A549 (cell line): ENCODE measurements around the gene RSPH3. TPM values are rescaled to one million over a fixed set of nuclear protein-coding genes. Genes with fewer than 3 reads are reported as not detected.
"Not testable (repeated sequence)": the region's sequence is repeated elsewhere in the genome, so short reads cannot be mapped to it uniquely, and the experiment has no call there.

Source experiments
- ATAC-seq, 2 experiments: fragments of 200-7000 bp in 1 of 2; fragments of >200 bp in 1 of 2; cut with Nextera tagmentation in 1 of 2; cut with Tn5 transposase in 1 of 2; 3 replicates each; pipeline versions ENCODE4 v1.8.0 to v1.9.1; 2018 to 2020; ENCODE audit warnings: mild to moderate bottlenecking in 1 of 2, moderate library complexity in 1 of 2
- CTCF ChIA-PET: fragments of 300-600 bp; sonication (Branson Sonifier 250); formaldehyde crosslinking; extraction: SDS; loops from one replicate; lab custom pipeline; 2021; ENCODE audit warnings: antibody characterized with exemption, inconsistent platforms; lab: Yijun Ruan, JAX
- POLR2A ChIA-PET: fragments of 350-600 bp; formaldehyde crosslinking; extraction: SDS; loops from one replicate; lab custom pipeline; 2021; ENCODE audit warnings: antibody characterized with exemption, inconsistent platforms; lab: Yijun Ruan, JAX
- DNase-seq, 2 experiments: peaks; one replicate each; pipeline versions ENCODE4 v3.0.0 to v3.0.0-alpha.2; 2011 to 2016; ENCODE audit warnings: low read depth in 1 of 2, low spot score in 1 of 2
- FAIRE-seq: peaks from 2 replicates; lab custom pipeline; 2011; peaks lifted over from hg19 to GRCh38; lab: Jason Lieb, UNC
- H3K27ac ChIP-seq, 2 experiments: fragments of >200 bp; sonication (Bioruptor Twin); formaldehyde crosslinking; 3 replicates each; pipeline ENCODE4 v1.5.1; 2016 to 2017
- H3K4me1 ChIP-seq: fragments of >200 bp; sonication (Bioruptor Twin); formaldehyde crosslinking; 3 replicates; pipeline ENCODE4 v1.6.1; 2016
- H3K4me2 ChIP-seq: fragments of >200 bp; sonication (Bioruptor Twin); formaldehyde crosslinking; 3 replicates; pipeline ENCODE4 v1.6.1; 2016
- H3K4me3 ChIP-seq: fragments of >200 bp; sonication (Bioruptor Twin); formaldehyde crosslinking; 3 replicates; pipeline ENCODE4 v1.5.1; 2016
- H3K9me3 ChIP-seq: fragments of >200 bp; sonication (Bioruptor Twin); formaldehyde crosslinking; 3 replicates; pipeline ENCODE4 v1.6.1; 2016
- BCL3 ChIP-seq: fragments of >200 bp; sonication (Bioruptor Twin); formaldehyde crosslinking; IDR thresholded peaks from 3 replicates; pipeline ENCODE4 v1.6.1; 2016
- CHD4 ChIP-seq: fragments of 200-600 bp; sonication (generic); IDR thresholded peaks from 2 replicates; pipeline ENCODE4 v1.6.1; 2016; ENCODE audit warnings: antibody characterized with exemption, mild to moderate bottlenecking, borderline replicate concordance
- EP300 ChIP-seq, 2 experiments: fragments of >200 bp; sonication (Bioruptor Twin); formaldehyde crosslinking; IDR thresholded peaks; 2 replicates in 1 of 2; 3 replicates in 1 of 2; pipeline ENCODE4 v1.6.1; 2016 to 2017
- ESRRA ChIP-seq: fragments of 150-350 bp; IDR thresholded peaks from 2 replicates; pipeline ENCODE4 v1.6.1; 2014; ENCODE audit warnings: mild to moderate bottlenecking, low read length, borderline replicate concordance
- FOSL2 ChIP-seq, 2 experiments: fragments of 450-650 bp in 1 of 2; fragments of >200 bp in 1 of 2; sonication (Bioruptor Twin) in 1 of 2; formaldehyde crosslinking; IDR thresholded peaks; 2 replicates each; pipeline versions ENCODE4 v1.5.0 to v1.6.1; 2016 to 2020; ENCODE audit warnings: mild to moderate bottlenecking in 1 of 2, moderate library complexity in 1 of 2
- MAZ ChIP-seq: fragments of 150-350 bp; IDR thresholded peaks from 2 replicates; pipeline ENCODE4 v1.6.1; 2014; ENCODE audit warnings: antibody characterized with exemption, low read depth, low read length, borderline replicate concordance
- NR3C1 ChIP-seq: fragments of >200 bp; sonication (Bioruptor Twin); formaldehyde crosslinking; IDR thresholded peaks from 3 replicates; pipeline ENCODE4 v1.6.1; 2017
- POLR2AphosphoS2 ChIP-seq: conservative IDR thresholded peaks from 2 replicates; pipeline ENCODE4 v1.6.1; 2012; ENCODE audit warnings: low read length, improper control_type of control experiment, inconsistent platforms
- RAD21 ChIP-seq, 2 experiments: fragments of >200 bp in 1 of 2; sonication (Bioruptor Twin) in 1 of 2; formaldehyde crosslinking in 1 of 2; IDR thresholded peaks in 1 of 2; conservative IDR thresholded peaks in 1 of 2; 2 replicates in 1 of 2; 3 replicates in 1 of 2; pipeline ENCODE4 v1.6.1; 2012 to 2018; ENCODE audit warnings: inconsistent platforms in 1 of 2
- RARB ChIP-seq: fragments of 250-450 bp; sonication (Bioruptor Pico); IDR thresholded peaks from 2 replicates; pipeline ENCODE4 v1.8.0; 2021; ENCODE audit warnings: mild to moderate bottlenecking, moderate library complexity
- RFX5 ChIP-seq: fragments of 450-650 bp; IDR thresholded peaks from 2 replicates; pipeline ENCODE4 v1.7.1; 2014; ENCODE audit warnings: antibody characterized with exemption, mild to moderate bottlenecking, moderate library complexity
- RNF2 ChIP-seq: fragments of 200-600 bp; sonication (generic); IDR thresholded peaks from 2 replicates; pipeline ENCODE4 v1.6.1; 2016; ENCODE audit warnings: low read depth, mild to moderate bottlenecking, antibody characterized with exemption, moderate library complexity, borderline replicate concordance
- SMC3 ChIP-seq: fragments of >200 bp; sonication (Bioruptor Twin); formaldehyde crosslinking; IDR thresholded peaks from 3 replicates; pipeline ENCODE4 v1.6.1; 2018; ENCODE audit warnings: inconsistent platforms
- SREBF2 ChIP-seq: fragments of 450-650 bp; IDR thresholded peaks from 2 replicates; pipeline ENCODE4 v1.6.1; 2014; ENCODE audit warnings: mild to moderate bottlenecking, moderate library complexity
- TP53 ChIP-seq: fragments of 250-450 bp; sonication (Bioruptor Pico); IDR thresholded peaks from 2 replicates; pipeline ENCODE4 v1.5.0; 2021; ENCODE audit warnings: mild to moderate bottlenecking, moderate library complexity
- ZC3H11A ChIP-seq: fragments of 450-650 bp; IDR thresholded peaks from 2 replicates; pipeline ENCODE4 v1.6.1; 2014; ENCODE audit warnings: antibody characterized with exemption, mild to moderate bottlenecking
- ZFP36 ChIP-seq: fragments of 450-650 bp; IDR thresholded peaks from 2 replicates; pipeline ENCODE4 v1.6.1; 2014; ENCODE audit warnings: borderline replicate concordance; ENCODE audit not compliant: partially characterized antibody
- ZSCAN20 ChIP-seq: fragments of 250-450 bp; sonication (Bioruptor Pico); IDR thresholded peaks from 2 replicates; pipeline ENCODE4 v1.8.0; 2022; ENCODE audit warnings: mild to moderate bottlenecking, moderate library complexity
- WGBS: methylation state at CpG from one replicate; pipeline ENCODE4 v1.1.6; 2017; ENCODE audit errors: missing lambda C conversion rate; 5-methylcytosine and 5-hydroxymethylcytosine counted together
- polyA plus RNA-seq, 4 experiments: library from polyadenylated mRNA; depleted of rRNA in 3 of 4; stranded (reverse); fragments of >200 nt; fragmentation: RNase III in 1 of 4; extraction: RNeasy Plus Mini Kit Qiagen cat#74134 plus additional on column Dnase treatment in 1 of 4; gene quantifications; 2 replicates in 3 of 4; 3 replicates in 1 of 4; pipeline ENCODE4 v1.2.3, GENCODE V29; 2011 to 2017
- TF ChIP-seq, protein P1 (sequence below): fragments of 150-350 bp; IDR thresholded peaks from 2 replicates; pipeline ENCODE4 v1.6.1; 2014; ENCODE audit warnings: low read depth, mild to moderate bottlenecking, low read length
- TF ChIP-seq, protein P2 (sequence below): IDR thresholded peaks from 2 replicates; pipeline ENCODE4 v1.6.1; 2012
- TF ChIP-seq, protein P3 (sequence below): IDR thresholded peaks from 2 replicates; pipeline ENCODE4 v1.6.1; 2012; ENCODE audit warnings: low read depth, borderline replicate concordance
- TF ChIP-seq, protein P4 (sequence below): fragments of >200 bp; sonication (Bioruptor Twin); formaldehyde crosslinking; IDR thresholded peaks from 3 replicates; pipeline ENCODE4 v1.5.1; 2016

The RSPH3 gene
- polyA plus RNA-seq, 2 of the 4 experiments (the other 2 are of a cell fraction) = 2.6 to 3.6 TPM

- ChIA-PET CTCF (interaction anchor here (1.7 kb wide), 1 partner anchor 50 kb away, joined by 4 read pairs; no protein-coding TSS in a partner anchor), POLR2A (no interaction called here)
- Histone ChIP-seq H3K4me2 (no peak overlapping the region), H3K9me3 (no peaks in the 10 kb centered on the region), H3K4me3 (no peak overlapping the region), H3K4me1 (peaks cover 11% of the 10 kb centered on the region), H3K27ac (no peak overlapping the region)
- 91% methylated on average over 3 of the region's 3 CpGs for WGBS
- TF ChIP-seq, protein P1, sequence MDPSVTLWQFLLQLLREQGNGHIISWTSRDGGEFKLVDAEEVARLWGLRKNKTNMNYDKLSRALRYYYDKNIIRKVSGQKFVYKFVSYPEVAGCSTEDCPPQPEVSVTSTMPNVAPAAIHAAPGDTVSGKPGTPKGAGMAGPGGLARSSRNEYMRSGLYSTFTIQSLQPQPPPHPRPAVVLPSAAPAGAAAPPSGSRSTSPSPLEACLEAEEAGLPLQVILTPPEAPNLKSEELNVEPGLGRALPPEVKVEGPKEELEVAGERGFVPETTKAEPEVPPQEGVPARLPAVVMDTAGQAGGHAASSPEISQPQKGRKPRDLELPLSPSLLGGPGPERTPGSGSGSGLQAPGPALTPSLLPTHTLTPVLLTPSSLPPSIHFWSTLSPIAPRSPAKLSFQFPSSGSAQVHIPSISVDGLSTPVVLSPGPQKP = no peak
- TF ChIP-seq RFX5 = no peak
- FAIRE-seq = no peak
- DNase-seq = no peak
- no peak for ATAC-seq
These were observed 6.4 kb downstream of the RSPH3 start for GRCh38 chr6:158993639-158994038.

DNA sequence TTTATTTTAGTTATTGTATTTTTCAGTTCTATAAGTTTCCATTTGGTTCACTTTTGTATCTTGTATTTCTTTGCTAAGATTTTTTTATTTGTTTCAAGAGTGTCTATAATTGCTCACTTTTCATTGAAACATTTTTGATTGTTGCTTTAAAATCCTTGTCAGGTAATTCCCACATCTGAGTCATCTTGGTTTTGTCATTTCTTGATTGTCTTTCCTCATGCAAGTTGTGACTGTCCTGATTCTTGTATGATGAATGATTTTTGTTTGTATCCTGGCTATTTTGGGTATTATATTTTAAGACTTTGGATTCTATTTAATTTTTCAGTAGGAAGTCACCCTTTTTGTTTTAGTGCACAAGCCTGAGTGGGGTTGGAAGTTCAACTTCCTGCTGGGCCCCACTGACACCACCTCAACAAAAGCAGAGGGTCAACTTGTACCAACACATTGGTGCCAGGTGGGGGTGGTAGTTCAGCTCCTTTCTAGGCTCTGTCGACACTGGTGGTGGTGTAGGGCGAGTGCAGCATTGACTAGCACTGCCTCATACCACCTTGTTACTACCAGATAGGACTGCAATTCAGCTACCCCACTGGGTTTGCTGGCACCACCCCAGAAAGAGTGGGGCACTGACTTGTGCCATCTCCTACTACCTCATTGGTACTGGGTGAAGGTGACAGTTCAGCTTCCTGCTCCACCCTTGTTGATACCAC is 8.8 kb downstream of the RSPH3 start:
- CTCF ChIA-PET = interaction anchor here (1.7 kb wide), 1 partner anchor 16 kb away, joined by 3 read pairs; no protein-coding TSS in a partner anchor
- H3K27ac ChIP-seq = no peak overlapping the region
- no peaks in the 10 kb centered on the region for H3K9me3 ChIP-seq
- FAIRE-seq (no peak), ATAC-seq (no peak)
- no CpG with 5 or more reads among the region's 2 CpGs for WGBS
- TF ChIP-seq ZC3H11A (no peak), ZFP36 (no peak), RARB (CRISPR knock-in tag) (no peak), SMC3 (no peak), TP53 (no peak), FOSL2 (IDR thresholded peaks at IDR 0.05) (no peak), FOSL2 (CRISPR knock-in tag; IDR thresholded peaks at IDR 0.05) (no peak), BCL3 (no peak), SREBF2 (no peak), MAZ (no peak), RAD21 (conservative IDR thresholded peaks at IDR 0.05 in 1 of 2, IDR thresholded peaks at IDR 0.05 in 1 of 2) (no peak), RNF2 (no peak), EP300 (IDR thresholded peaks at IDR 0.05) (no peak), POLR2AphosphoS2 (no peak), CHD4 (no peak), ESRRA (no peak), ZSCAN20 (CRISPR knock-in tag) (no peak), NR3C1 (no peak)
- TF ChIP-seq, protein P2, sequence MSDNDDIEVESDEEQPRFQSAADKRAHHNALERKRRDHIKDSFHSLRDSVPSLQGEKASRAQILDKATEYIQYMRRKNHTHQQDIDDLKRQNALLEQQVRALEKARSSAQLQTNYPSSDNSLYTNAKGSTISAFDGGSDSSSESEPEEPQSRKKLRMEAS = no peak
- TF ChIP-seq, protein P3, sequence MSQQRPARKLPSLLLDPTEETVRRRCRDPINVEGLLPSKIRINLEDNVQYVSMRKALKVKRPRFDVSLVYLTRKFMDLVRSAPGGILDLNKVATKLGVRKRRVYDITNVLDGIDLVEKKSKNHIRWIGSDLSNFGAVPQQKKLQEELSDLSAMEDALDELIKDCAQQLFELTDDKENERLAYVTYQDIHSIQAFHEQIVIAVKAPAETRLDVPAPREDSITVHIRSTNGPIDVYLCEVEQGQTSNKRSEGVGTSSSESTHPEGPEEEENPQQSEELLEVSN = no peak
- TF ChIP-seq, protein P4, sequence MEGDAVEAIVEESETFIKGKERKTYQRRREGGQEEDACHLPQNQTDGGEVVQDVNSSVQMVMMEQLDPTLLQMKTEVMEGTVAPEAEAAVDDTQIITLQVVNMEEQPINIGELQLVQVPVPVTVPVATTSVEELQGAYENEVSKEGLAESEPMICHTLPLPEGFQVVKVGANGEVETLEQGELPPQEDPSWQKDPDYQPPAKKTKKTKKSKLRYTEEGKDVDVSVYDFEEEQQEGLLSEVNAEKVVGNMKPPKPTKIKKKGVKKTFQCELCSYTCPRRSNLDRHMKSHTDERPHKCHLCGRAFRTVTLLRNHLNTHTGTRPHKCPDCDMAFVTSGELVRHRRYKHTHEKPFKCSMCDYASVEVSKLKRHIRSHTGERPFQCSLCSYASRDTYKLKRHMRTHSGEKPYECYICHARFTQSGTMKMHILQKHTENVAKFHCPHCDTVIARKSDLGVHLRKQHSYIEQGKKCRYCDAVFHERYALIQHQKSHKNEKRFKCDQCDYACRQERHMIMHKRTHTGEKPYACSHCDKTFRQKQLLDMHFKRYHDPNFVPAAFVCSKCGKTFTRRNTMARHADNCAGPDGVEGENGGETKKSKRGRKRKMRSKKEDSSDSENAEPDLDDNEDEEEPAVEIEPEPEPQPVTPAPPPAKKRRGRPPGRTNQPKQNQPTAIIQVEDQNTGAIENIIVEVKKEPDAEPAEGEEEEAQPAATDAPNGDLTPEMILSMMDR = no peak
- TF ChIP-seq, all 56 proteins: peak for 0
- POLR2A ChIA-PET = no interaction called here
- no peak for DNase-seq
- Histone ChIP-seq H3K4me2 (no peak overlapping the region), H3K4me3 (no peak overlapping the region), H3K4me1 (peaks cover 11% of the 10 kb centered on the region)

GRCh38 chr6:158989711-158990110 is 10.3 kb downstream of the RSPH3 start:
- ATAC-seq, H3K4me1 ChIP-seq, H3K4me3 ChIP-seq, DNase-seq, H3K4me2 ChIP-seq, CTCF ChIA-PET, FAIRE-seq, H3K27ac ChIP-seq, POLR2A ChIA-PET, H3K9me3 ChIP-seq: not testable (repeated sequence)
- WGBS = 85% methylated on average over 2 of the region's 2 CpGs
